Endothelial cell of umbilical vein (primary cell): ENCODE results near the gene CCDC116.

Experiments
- EZH2 ChIP-seq: IDR thresholded peaks from 2 replicates; pipeline ENCODE4 v1.6.1; 2012; ENCODE audit warnings: borderline replicate concordance, low read depth, mild to moderate bottlenecking, moderate library complexity, low read length, inconsistent platforms; ENCODE audit not compliant: severe bottlenecking
- JUN ChIP-seq: IDR thresholded peaks from 2 replicates; pipeline ENCODE4 v1.6.1; 2011; ENCODE audit warnings: borderline replicate concordance, low read depth; ENCODE audit not compliant: insufficient read length, insufficient read depth
- MYC ChIP-seq: IDR thresholded peaks from one replicate; pipeline ENCODE4 v1.6.1; 2011; ENCODE audit warnings: mild to moderate bottlenecking, low read depth, low read length
- POLR2A ChIP-seq: IDR thresholded peaks from 2 replicates; pipeline ENCODE4 v1.6.1; 2012; ENCODE audit warnings: low read depth, mild to moderate bottlenecking, control low read depth, low read length
- POLR2AphosphoS5 ChIP-seq: IDR thresholded peaks from 2 replicates; pipeline ENCODE4 v1.6.1; 2012; ENCODE audit warnings: low read depth, mild to moderate bottlenecking, control low read depth, low read length, moderate library complexity; ENCODE audit not compliant: insufficient read depth
- TF ChIP-seq, protein P1 (sequence below), 2 donors: IDR thresholded peaks; 1 replicate in 1 of 2; 2 replicates in 1 of 2; pipeline ENCODE4 v1.5.1; 2011; ENCODE audit warnings: low read length in 2 of 2, mild to moderate bottlenecking in 2 of 2, moderate library complexity in 2 of 2, control low read depth in 1 of 2, inconsistent platforms in 1 of 2, low read depth in 1 of 2; ENCODE audit not compliant: insufficient read depth in 1 of 2; ENCODE audit errors: extremely low read depth in 1 of 2
- TF ChIP-seq, protein P2 (sequence below): IDR thresholded peaks from 2 replicates; pipeline ENCODE4 v1.6.1; 2011; ENCODE audit not compliant: insufficient read depth, insufficient read length

DNA sequence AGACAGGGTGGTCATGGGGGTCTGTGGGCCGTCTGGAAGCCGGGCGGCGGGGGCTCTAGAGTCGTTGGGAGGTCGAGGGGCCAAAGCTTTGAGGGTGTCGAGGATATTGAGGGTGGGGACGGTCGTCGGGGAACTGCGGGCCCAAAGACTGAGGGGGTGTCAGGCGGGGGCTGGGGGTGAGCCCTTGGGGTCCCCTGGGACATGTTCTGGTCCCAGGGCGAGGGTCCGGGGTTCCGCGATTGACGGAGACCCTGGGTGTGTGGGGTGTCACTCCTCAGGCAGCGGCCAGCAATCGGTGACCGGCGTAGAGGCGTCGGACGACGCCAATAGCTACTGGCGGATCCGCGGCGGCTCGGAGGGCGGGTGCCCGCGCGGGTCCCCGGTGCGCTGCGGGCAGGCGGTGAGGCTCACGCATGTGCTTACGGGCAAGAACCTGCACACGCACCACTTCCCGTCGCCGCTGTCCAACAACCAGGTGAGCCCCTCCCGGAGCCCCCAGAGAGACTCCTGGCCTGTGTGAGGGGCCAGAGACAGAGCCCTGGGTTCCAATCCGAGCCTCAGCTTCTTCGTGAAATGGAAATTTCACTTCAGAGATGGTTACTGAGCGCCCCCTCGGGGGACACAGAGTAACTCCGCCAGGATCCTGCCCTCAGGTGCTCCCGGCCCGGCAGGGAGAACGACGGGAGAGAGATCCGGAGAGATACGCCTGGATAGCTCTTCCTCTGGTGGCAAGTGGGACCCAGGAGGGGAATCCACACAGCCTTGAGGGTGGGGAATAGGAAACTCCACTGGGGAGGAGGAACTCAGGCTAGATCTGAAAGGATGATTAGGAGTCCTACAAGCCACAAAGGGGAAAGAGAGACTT, 10.3 kb downstream of the CCDC116 start:
- no peak for TF ChIP-seq POLR2A
- no peak for TF ChIP-seq EZH2
- TF ChIP-seq, protein P1, sequence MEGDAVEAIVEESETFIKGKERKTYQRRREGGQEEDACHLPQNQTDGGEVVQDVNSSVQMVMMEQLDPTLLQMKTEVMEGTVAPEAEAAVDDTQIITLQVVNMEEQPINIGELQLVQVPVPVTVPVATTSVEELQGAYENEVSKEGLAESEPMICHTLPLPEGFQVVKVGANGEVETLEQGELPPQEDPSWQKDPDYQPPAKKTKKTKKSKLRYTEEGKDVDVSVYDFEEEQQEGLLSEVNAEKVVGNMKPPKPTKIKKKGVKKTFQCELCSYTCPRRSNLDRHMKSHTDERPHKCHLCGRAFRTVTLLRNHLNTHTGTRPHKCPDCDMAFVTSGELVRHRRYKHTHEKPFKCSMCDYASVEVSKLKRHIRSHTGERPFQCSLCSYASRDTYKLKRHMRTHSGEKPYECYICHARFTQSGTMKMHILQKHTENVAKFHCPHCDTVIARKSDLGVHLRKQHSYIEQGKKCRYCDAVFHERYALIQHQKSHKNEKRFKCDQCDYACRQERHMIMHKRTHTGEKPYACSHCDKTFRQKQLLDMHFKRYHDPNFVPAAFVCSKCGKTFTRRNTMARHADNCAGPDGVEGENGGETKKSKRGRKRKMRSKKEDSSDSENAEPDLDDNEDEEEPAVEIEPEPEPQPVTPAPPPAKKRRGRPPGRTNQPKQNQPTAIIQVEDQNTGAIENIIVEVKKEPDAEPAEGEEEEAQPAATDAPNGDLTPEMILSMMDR (IDR thresholded peaks at IDR 0.05; ENCODE audit: extremely low read depth in 1 of 2, insufficient read depth in 1 of 2, low read depth in 1 of 2, low read length in 2 of 2) = peak; percentile 43 to 62
- TF ChIP-seq POLR2AphosphoS5 = no peak
- no peak for TF ChIP-seq JUN
- TF ChIP-seq, protein P2, sequence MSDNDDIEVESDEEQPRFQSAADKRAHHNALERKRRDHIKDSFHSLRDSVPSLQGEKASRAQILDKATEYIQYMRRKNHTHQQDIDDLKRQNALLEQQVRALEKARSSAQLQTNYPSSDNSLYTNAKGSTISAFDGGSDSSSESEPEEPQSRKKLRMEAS = no peak
- TF ChIP-seq MYC = no peak
